ENCODE data around the gene CNTNAP5. TPM values are rescaled to one million over a fixed set of nuclear protein-coding genes. Genes with fewer than 3 reads are reported as not detected.

CNTNAP5 gene
- total and polyA plus RNA-seq, 2 of the 8 experiments (the other 6 are each of a cell fraction or from before 2014, with no cell fraction given): 0.11 to 0.76 TPM

DNA sequence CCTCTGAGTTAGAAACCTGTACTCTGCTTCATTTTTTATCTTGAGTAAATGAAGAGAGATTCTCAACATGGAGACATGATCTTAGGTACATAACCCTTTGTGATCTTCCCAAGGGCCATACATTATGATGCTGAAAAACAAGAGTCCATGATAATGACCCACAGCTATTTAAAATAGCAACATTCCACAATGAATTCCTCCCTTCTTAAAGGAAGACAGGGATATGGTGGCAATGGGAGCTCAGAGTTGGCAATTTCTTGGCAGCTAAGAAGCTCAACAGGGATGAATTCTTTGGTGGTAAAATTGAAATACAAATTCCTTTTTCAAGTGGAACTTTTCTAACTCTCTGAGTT, 638.5 kb downstream of the CNTNAP5 start:
- H3K23me2 ChIP-seq (ENCODE audit: low read depth, low read length): no peaks in the 10 kb centered on the region
- 0 out of 4 replicates have a peak overlapping the region, but pooled peaks of 1 of the 2 experiments have one; percentile 12 for H3K4me2 ChIP-seq (ENCODE audit: insufficient read depth in 1 of 2, low read depth in 2 of 2, low read length in 2 of 2)
- no peak overlapping the region for H2AK5ac ChIP-seq (ENCODE audit: low read depth, low read length)
- no peak overlapping the region for H3K9ac ChIP-seq (replicated peaks in 1 of 4; ENCODE audit: extremely low read depth in 1 of 4, low read depth in 3 of 4, low read length in 3 of 4)
- H3K56ac ChIP-seq (replicated peaks; ENCODE audit: insufficient read length, low read depth, low read length): no peak overlapping the region
- H3K14ac ChIP-seq (ENCODE audit: insufficient read length): no peak overlapping the region
- ChIA-PET CTCF (ENCODE audit: partially characterized antibody) (interaction anchor here (1.1 kb wide), 1 partner anchor 11 kb away, joined by 3 read pairs; no protein-coding TSS in a partner anchor), POLR2A (ENCODE audit: partially characterized antibody) (no interaction called here)
- peaks cover 0 to 6% (median 4%) of the 10 kb centered on the region in 4 experiments; a peak in 4 of 7 replicates for H3K4me1 ChIP-seq (replicated peaks in 1 of 4; ENCODE audit: control insufficient read depth in 3 of 4, insufficient read depth in 4 of 4, low read length in 3 of 4)
- H4K20me1 ChIP-seq (replicated peaks in 1 of 2; ENCODE audit: control insufficient read depth in 1 of 2, insufficient read depth in 2 of 2, low read length in 2 of 2): no peaks in the 10 kb centered on the region
- H3K79me2 ChIP-seq (ENCODE audit: control insufficient read depth in 1 of 2, insufficient read depth in 2 of 2, low read length in 2 of 2): no peaks in the 10 kb centered on the region
- H2BK5ac ChIP-seq (ENCODE audit: low read depth, low read length): no peak overlapping the region
- no peak overlapping the region for H4K91ac ChIP-seq (replicated peaks; ENCODE audit: insufficient read length, low read length)
- H4K5ac ChIP-seq (ENCODE audit: insufficient read length, low read depth, low read length): no peak overlapping the region
- H2BK20ac ChIP-seq (ENCODE audit: low read length): no peak overlapping the region
- no peak overlapping the region for H3K4ac ChIP-seq (replicated peaks; ENCODE audit: insufficient read length, low read depth, low read length)
- DNase-seq (ENCODE audit: low read depth in 1 of 2, low spot score in 2 of 2) (peak in 1 of 2 experiments; percentile 7), FAIRE-seq (no peak)
- no peak overlapping the region; a peak in 1 of 8 replicates for H3K4me3 ChIP-seq (ENCODE audit: extremely low read depth in 1 of 4, insufficient read depth in 2 of 4, low read depth in 3 of 4, low read length in 4 of 4)
- no peak overlapping the region for H2BK15ac ChIP-seq (ENCODE audit: low read length)
- H2BK12ac ChIP-seq (ENCODE audit: low read depth, low read length): no peak overlapping the region
- no peaks in the 10 kb centered on the region for H3K36me3 ChIP-seq (ENCODE audit: control insufficient read depth in 2 of 4, insufficient read depth in 4 of 4, low read length in 3 of 4)
- H2BK120ac ChIP-seq (replicated peaks; ENCODE audit: low read depth, low read length): no peak overlapping the region
- H3K79me1 ChIP-seq (ENCODE audit: low read depth, low read length): no peaks in the 10 kb centered on the region
- H3K23ac ChIP-seq (ENCODE audit: insufficient read length): no peak overlapping the region
- H3K18ac ChIP-seq (ENCODE audit: extremely low read depth, low read length): no peak overlapping the region
- TF ChIP-seq TEAD4 (IDR thresholded peaks at IDR 0.05; ENCODE audit: low read depth, low read length): peak; percentile 68; the same call in 1 of the 2 replicates
- TF ChIP-seq CHD1 (IDR thresholded peaks at IDR 0.05; ENCODE audit: low read depth, low read length): no peak
- no peak for TF ChIP-seq RBBP5 (IDR thresholded peaks at IDR 0.05; ENCODE audit: borderline replicate concordance, low read depth, low read length)
- TF ChIP-seq POU5F1 (IDR thresholded peaks at IDR 0.05; ENCODE audit: low read depth, low read length): no peak
- TF ChIP-seq TCF12 (IDR thresholded peaks at IDR 0.05; ENCODE audit: low read depth, low read length): no peak
- no peak for TF ChIP-seq BRCA1 (IDR thresholded peaks at IDR 0.05; ENCODE audit: low read depth, low read length)
- H2AFZ ChIP-seq (ENCODE audit: low read length): 0 out of 2 replicates have a peak overlapping the region, but pooled peaks have one; percentile 26
- no peaks in the 10 kb centered on the region for H3K27me3 ChIP-seq (replicated peaks in 1 of 4; ENCODE audit: control insufficient read depth in 3 of 4, extremely low read depth in 1 of 4, insufficient read depth in 3 of 4, low read length in 3 of 4)
- H3K27ac ChIP-seq (ENCODE audit: low read depth, low read length): no peak overlapping the region
- no peaks in the 10 kb centered on the region for H3K9me3 ChIP-seq (ENCODE audit: insufficient read depth in 2 of 2, low read depth in 1 of 2, low read length in 1 of 2)
- H4K8ac ChIP-seq (ENCODE audit: extremely low read depth, insufficient read depth, low read length): no peak overlapping the region

All from H1 (cell line).